CD14-positive monocyte (primary cell): ENCODE measurements around the gene TSPAN18. TPM values are rescaled to one million over a fixed set of nuclear protein-coding genes. Genes with fewer than 3 reads are reported as not detected.

Experiments used
- DNase-seq, 3 donors: peaks; one replicate each; pipeline ENCODE4 v3.0.0-alpha.2; 2011 to 2022
- H2AFZ ChIP-seq: 2 replicates; pipeline ENCODE4 v1.6.0; 2012; ENCODE audit warnings: mild to moderate bottlenecking, low read depth, low read length, inconsistent platforms; ENCODE audit not compliant: insufficient read depth, poor library complexity, severe bottlenecking
- H3K27ac ChIP-seq, 2 donors: 1 replicate in 1 of 2; 2 replicates in 1 of 2; pipeline ENCODE4 v1.5.1; 2012 to 2013; ENCODE audit warnings: low read length in 2 of 2, control low read depth in 1 of 2, inconsistent platforms in 1 of 2, low read depth in 1 of 2, mild to moderate bottlenecking in 1 of 2
- H3K27me3 ChIP-seq, 2 donors: one replicate each; pipeline versions ENCODE4 v1.6.0 to v1.6.1; 2011 to 2013; ENCODE audit warnings: low read length in 2 of 2; ENCODE audit not compliant: control insufficient read depth in 2 of 2, insufficient read depth in 2 of 2
- H3K36me3 ChIP-seq, 2 donors: replicated peaks in 1 of 2; 1 replicate in 1 of 2; 2 replicates in 1 of 2; pipeline versions ENCODE4 v1.5.1 to v1.6.1; 2012 to 2013; ENCODE audit warnings: low read length in 2 of 2, control low read depth in 1 of 2, inconsistent platforms in 1 of 2, mild to moderate bottlenecking in 1 of 2; ENCODE audit not compliant: insufficient read depth in 2 of 2, control insufficient read depth in 1 of 2
- H3K4me1 ChIP-seq, 2 donors: 1 replicate in 1 of 2; 2 replicates in 1 of 2; pipeline versions ENCODE4 v1.5.1 to v1.6.1; 2012 to 2013; ENCODE audit warnings: low read length in 2 of 2, control low read depth in 1 of 2, inconsistent platforms in 1 of 2, mild to moderate bottlenecking in 1 of 2, moderate library complexity in 1 of 2; ENCODE audit not compliant: insufficient read depth in 2 of 2, control insufficient read depth in 1 of 2
- H3K4me2 ChIP-seq: replicated peaks from 2 replicates; pipeline ENCODE3; 2012; ENCODE audit warnings: low read length, moderate library complexity, mild to moderate bottlenecking; ENCODE audit not compliant: poor library complexity, severe bottlenecking; ENCODE audit errors: extremely low read depth
- H3K4me3 ChIP-seq, 3 experiments: fragments of 200-600 bp in 1 of 3; sonication (generic) in 1 of 3; replicated peaks in 1 of 3; 1 replicate in 2 of 3; 2 replicates in 1 of 3; pipeline ENCODE4 v1.5.1; 2011 to 2013; ENCODE audit warnings: low read length in 3 of 3, mild to moderate bottlenecking in 3 of 3, control low read depth in 2 of 3, low read depth in 2 of 3, inconsistent platforms in 1 of 3, moderate library complexity in 1 of 3
- H3K79me2 ChIP-seq: 2 replicates; pipeline ENCODE4 v1.6.0; 2012; ENCODE audit warnings: mild to moderate bottlenecking, control low read depth, inconsistent platforms, low read length, moderate library complexity; ENCODE audit not compliant: insufficient read depth
- H3K9ac ChIP-seq: 2 replicates; pipeline ENCODE4 v1.6.0; 2017; ENCODE audit warnings: low read length, mild to moderate bottlenecking; ENCODE audit not compliant: insufficient read depth, poor library complexity, severe bottlenecking
- H3K9me3 ChIP-seq, 2 donors: replicated peaks in 1 of 2; 1 replicate in 1 of 2; 2 replicates in 1 of 2; pipeline versions ENCODE4 v1.5.1 to v1.6.1; 2012 to 2013; ENCODE audit warnings: low read length in 2 of 2, control low read depth in 1 of 2; ENCODE audit not compliant: control insufficient read depth in 1 of 2, insufficient read depth in 1 of 2
- H4K20me1 ChIP-seq: 2 replicates; pipeline ENCODE4 v1.6.0; 2012; ENCODE audit warnings: mild to moderate bottlenecking, low read length, control low read depth, moderate library complexity; ENCODE audit not compliant: insufficient read depth
- H3K27ac Mint-ChIP-seq, 7 donors: one replicate each; pipeline ENCODE4 v1.8.0; 2020; ENCODE audit warnings: mild to moderate bottlenecking in 7 of 7, mixed read lengths in 7 of 7, moderate library complexity in 6 of 7, inconsistent platforms in 2 of 7
- H3K27me3 Mint-ChIP-seq, 3 donors: one replicate each; pipeline ENCODE4 v1.8.0; 2021 to 2022; ENCODE audit warnings: low read depth in 3 of 3, mild to moderate bottlenecking in 3 of 3, mixed read lengths in 3 of 3, moderate library complexity in 3 of 3, inconsistent platforms in 1 of 3
- H3K36me3 Mint-ChIP-seq, 2 donors: one replicate each; pipeline ENCODE4 v1.8.0; 2020; ENCODE audit warnings: mixed read lengths in 2 of 2, inconsistent platforms in 1 of 2, mild to moderate bottlenecking in 1 of 2
- H3K4me1 Mint-ChIP-seq: one replicate; pipeline ENCODE4 v1.8.0; 2020; ENCODE audit warnings: mild to moderate bottlenecking, mixed read lengths
- H3K4me3 Mint-ChIP-seq, 2 donors: one replicate each; pipeline ENCODE4 v1.8.0; 2020; ENCODE audit warnings: mild to moderate bottlenecking in 2 of 2, mixed read lengths in 2 of 2, moderate library complexity in 1 of 2
- H3K9me3 Mint-ChIP-seq, 7 donors: one replicate each; pipeline ENCODE4 v1.8.0; 2020 to 2022; ENCODE audit warnings: mixed read lengths in 7 of 7, mild to moderate bottlenecking in 6 of 7, moderate library complexity in 6 of 7, inconsistent platforms in 2 of 7
- CTCF ChIP-seq: fragments of 200-600 bp; IDR thresholded peaks from one replicate; pipeline ENCODE4 v1.8.0; 2022; ENCODE audit warnings: antibody characterized with exemption, mild to moderate bottlenecking
- WGBS: methylation state at CpG from one replicate; pipeline ENCODE4 v1.1.5; 2013; ENCODE audit warnings: missing lambda C conversion rate; ENCODE audit not compliant: insufficient coverage; 5-methylcytosine and 5-hydroxymethylcytosine counted together
- intact Hi-C, 2 donors: fragments of 100-400 bp; cut with micrococcal nuclease; formaldehyde crosslinking; loops; one replicate each; pipeline versions ENCODE4 v1.15.0 to v1.15.1; 2023
- polyA plus RNA-seq, 3 donors: library from polyadenylated mRNA; depleted of rRNA in 1 of 3; unstranded in 2 of 3; stranded (reverse) in 1 of 3; fragments of 300-500 nt in 2 of 3; fragments of >200 nt in 1 of 3; fragmentation: Illumina TruSeq in 2 of 3; gene quantifications; 1 replicate in 2 of 3; 2 replicates in 1 of 3; pipeline ENCODE4 v1.2.3, GENCODE V29; 2012 to 2021

The TSPAN18 gene
- polyA plus RNA-seq, 3 donors = not detected

GRCh38 chr11:44802347-44802746 lies 75.6 kb downstream of the TSPAN18 start:
- Mint-ChIP-seq H3K27ac (no peak overlapping the region), H3K4me1 (no peaks in the 10 kb centered on the region), H3K4me3 (no peak overlapping the region), H3K36me3 (no peaks in the 10 kb centered on the region), H3K27me3 (peaks cover 11 to 25% (median 13%) of the 10 kb centered on the region in 3 donors), H3K9me3 (no peaks in the 10 kb centered on the region)
- H3K27ac ChIP-seq = no peak overlapping the region
- H3K36me3 ChIP-seq = no peaks in the 10 kb centered on the region
- intact Hi-C loops = no loop called here
- no peak overlapping the region for H3K4me3 ChIP-seq
- no peak overlapping the region for H2AFZ ChIP-seq
- no peak overlapping the region for H3K4me2 ChIP-seq
- DNase-seq = no peak
- no peaks in the 10 kb centered on the region for H3K9me3 ChIP-seq
- H3K9ac ChIP-seq = no peak overlapping the region
- H3K4me1 ChIP-seq = no peaks in the 10 kb centered on the region
- H3K27me3 ChIP-seq = no peaks in the 10 kb centered on the region
- no peaks in the 10 kb centered on the region for H4K20me1 ChIP-seq
- no peaks in the 10 kb centered on the region for H3K79me2 ChIP-seq
- no peak for TF ChIP-seq CTCF

GRCh38 chr11:44803009-44803408 lies 76.2 kb downstream of the TSPAN18 start:
- no peaks in the 10 kb centered on the region for H3K36me3 Mint-ChIP-seq

More at GRCh38 chr11:44803009-44803408, 76.2 kb downstream of the TSPAN18 start:
- Histone ChIP-seq H4K20me1 (no peaks in the 10 kb centered on the region), H3K9ac (no peak overlapping the region), H3K4me3 (no peak overlapping the region), H3K27ac (no peak overlapping the region), H3K27me3 (no peaks in the 10 kb centered on the region), H3K9me3 (no peaks in the 10 kb centered on the region), H2AFZ (no peak overlapping the region), H3K36me3 (no peaks in the 10 kb centered on the region), H3K4me1 (no peaks in the 10 kb centered on the region), H3K79me2 (no peaks in the 10 kb centered on the region), H3K4me2 (no peak overlapping the region)
- Mint-ChIP-seq H3K9me3 (no peaks in the 10 kb centered on the region), H3K4me1 (no peaks in the 10 kb centered on the region), H3K27ac (no peak overlapping the region), H3K4me3 (no peak overlapping the region), H3K27me3 (peaks cover 11 to 25% (median 13%) of the 10 kb centered on the region in 3 donors)
- 95% methylated on average over 3 of the region's 3 CpGs for WGBS
- intact Hi-C loops = no loop called here
- TF ChIP-seq CTCF = no peak
- DNase-seq = no peak
